Naive thymus-derived CD8-positive, alpha-beta T cell (primary cell): ENCODE data around the gene KIFC3. TPM values are rescaled to one million over a fixed set of nuclear protein-coding genes. Genes with fewer than 3 reads are reported as not detected.

ENCODE experiments used
- ATAC-seq, 2 donors: fragments of 150-1000 bp; cut with Tn5 transposase in 1 of 2; sonication (Bioruptor Pico), chemical (Tn5 transposase) in 1 of 2; 1 replicate in 1 of 2; 2 replicates in 1 of 2; pipeline ENCODE4 v1.10.0; 2021; ENCODE audit warnings: mild to moderate bottlenecking in 2 of 2, moderate library complexity in 2 of 2
- POLR2A ChIA-PET: fragments of 350-600 bp; sonication (Branson Sonifier 250); formaldehyde crosslinking; loops from one replicate; lab custom pipeline; 2021; ENCODE audit warnings: antibody characterized with exemption; lab: Charles Lee
- DNase-seq, 10 donors: peaks; one replicate each; pipeline versions ENCODE4 v3.0.0 to v3.0.0-alpha.2; 2020 to 2022
- H3K27ac Mint-ChIP-seq, 10 donors: one replicate each; pipeline ENCODE4 v1.8.0; 2020 to 2022; ENCODE audit warnings: mild to moderate bottlenecking in 10 of 10, mixed read lengths in 10 of 10, moderate library complexity in 4 of 10, inconsistent platforms in 1 of 10
- H3K27me3 Mint-ChIP-seq, 5 donors: one replicate each; pipeline ENCODE4 v1.8.0; 2021 to 2022; ENCODE audit warnings: mixed read lengths in 5 of 5
- H3K36me3 Mint-ChIP-seq, 3 donors: one replicate each; pipeline ENCODE4 v1.8.0; 2020 to 2022; ENCODE audit warnings: mixed read lengths in 3 of 3, mild to moderate bottlenecking in 2 of 3, inconsistent platforms in 1 of 3
- H3K4me1 Mint-ChIP-seq, 4 donors: one replicate each; pipeline ENCODE4 v1.8.0; 2021 to 2022; ENCODE audit warnings: mixed read lengths in 4 of 4
- H3K4me3 Mint-ChIP-seq, 10 donors: one replicate each; pipeline ENCODE4 v1.8.0; 2020 to 2022; ENCODE audit warnings: mild to moderate bottlenecking in 10 of 10, mixed read lengths in 10 of 10, moderate library complexity in 6 of 10, inconsistent platforms in 1 of 10
- H3K9me3 Mint-ChIP-seq, 9 donors: one replicate each; pipeline ENCODE4 v1.8.0; 2020 to 2022; ENCODE audit warnings: mixed read lengths in 9 of 9, mild to moderate bottlenecking in 3 of 9, inconsistent platforms in 1 of 9, moderate library complexity in 1 of 9
- polyA plus RNA-seq, 3 donors: library from polyadenylated mRNA; unstranded; fragments of 300-500 nt; fragmentation: Illumina TruSeq; gene quantifications; one replicate each; pipeline ENCODE4 v1.2.3, GENCODE V29; 2021
- total RNA-seq, 8 experiments: library from RNA in 2 of 8; stranded (reverse) in 2 of 8; gene quantifications; one replicate each; pipeline ENCODE4 v1.2.3 and lab custom pipeline; 2021 to 2026

The KIFC3 gene
- total and polyA plus RNA-seq, 5 experiments from 2014 or later = 0.23 to 0.44 (median 0.36) TPM; not detected in 2

GRCh38 chr16:57755726-57756423, 46.4 kb downstream of the KIFC3 start:
- DNase-seq (peak in 1 of 10 donors; percentile 57), ATAC-seq (no peak)
- H3K9me3 Mint-ChIP-seq = no peaks in the 10 kb centered on the region
- no peak overlapping the region for H3K4me3 Mint-ChIP-seq
- POLR2A ChIA-PET = no interaction called here
- no peaks in the 10 kb centered on the region for H3K27me3 Mint-ChIP-seq
- peak overlapping the region in 1 of 10 donors; percentile 22 for H3K27ac Mint-ChIP-seq
- peaks cover 0 to 14% (median 4%) of the 10 kb centered on the region in 3 donors for H3K36me3 Mint-ChIP-seq
- H3K4me1 Mint-ChIP-seq = peaks cover 0 to 8% (median 1%) of the 10 kb centered on the region in 4 donors

GRCh38 chr16:57755061-57755684, 47.1 kb downstream of the KIFC3 start:
- H3K27me3 Mint-ChIP-seq = no peaks in the 10 kb centered on the region
- peaks cover 0 to 17% (median 4%) of the 10 kb centered on the region in 3 donors for H3K36me3 Mint-ChIP-seq
- DNase-seq = peak in 1 of 10 donors; percentile 62
- no peak overlapping the region for H3K27ac Mint-ChIP-seq
- H3K9me3 Mint-ChIP-seq = no peaks in the 10 kb centered on the region
- H3K4me1 Mint-ChIP-seq = peaks cover 0 to 8% (median 1%) of the 10 kb centered on the region in 4 donors
- POLR2A ChIA-PET = no interaction called here
- no peak for ATAC-seq
- no peak overlapping the region for H3K4me3 Mint-ChIP-seq

- no peak overlapping the region for H3K27ac Mint-ChIP-seq
- no peaks in the 10 kb centered on the region for H3K9me3 Mint-ChIP-seq
- no peaks in the 10 kb centered on the region for H3K27me3 Mint-ChIP-seq
- DNase-seq (no peak), ATAC-seq (no peak)
- peaks cover 0 to 8% (median 4%) of the 10 kb centered on the region in 4 donors for H3K4me1 Mint-ChIP-seq
- H3K4me3 Mint-ChIP-seq = no peak overlapping the region
- POLR2A ChIA-PET = no interaction called here
- peaks cover 0 to 17% (median 4%) of the 10 kb centered on the region in 3 donors for H3K36me3 Mint-ChIP-seq
Observed at GRCh38 chr16:57754354-57755060, 47.8 kb downstream of the KIFC3 start.

- ATAC-seq = no peak
- no peak for DNase-seq
- Mint-ChIP-seq H3K9me3 (no peaks in the 10 kb centered on the region), H3K36me3 (peaks cover 0 to 20% (median 4%) of the 10 kb centered on the region in 3 donors), H3K4me1 (peaks cover 0 to 8% (median 4%) of the 10 kb centered on the region in 4 donors), H3K27ac (no peak overlapping the region), H3K4me3 (no peak overlapping the region), H3K27me3 (no peaks in the 10 kb centered on the region)
- POLR2A ChIA-PET = no interaction called here
Observed at GRCh38 chr16:57753448-57754353, 48.6 kb downstream of the KIFC3 start.

GRCh38 chr16:57752581-57753447, 49.5 kb downstream of the KIFC3 start:
- Mint-ChIP-seq H3K9me3 (no peaks in the 10 kb centered on the region), H3K27me3 (no peaks in the 10 kb centered on the region), H3K36me3 (peaks cover 0 to 20% (median 4%) of the 10 kb centered on the region in 3 donors), H3K27ac (no peak overlapping the region), H3K4me3 (no peak overlapping the region), H3K4me1 (peaks cover 0 to 8% (median 4%) of the 10 kb centered on the region in 4 donors)
- POLR2A ChIA-PET = no interaction called here
- ATAC-seq = no peak
- DNase-seq = no peak

GRCh38 chr16:57752203-57752580, 50.1 kb downstream of the KIFC3 start:
- POLR2A ChIA-PET = interaction anchor here (1.4 kb wide), 1 partner anchor 17 kb away, joined by 5 read pairs; the partner anchor contains the start of gene KATNB1
- H3K4me3 Mint-ChIP-seq = no peak overlapping the region
- peaks cover 0 to 21% (median 4%) of the 10 kb centered on the region in 3 donors for H3K36me3 Mint-ChIP-seq
- H3K27ac Mint-ChIP-seq = no peak overlapping the region
- no peak for DNase-seq
- ATAC-seq = no peak
- no peaks in the 10 kb centered on the region for H3K27me3 Mint-ChIP-seq
- no peaks in the 10 kb centered on the region for H3K9me3 Mint-ChIP-seq
- peaks cover 0 to 8% (median 3%) of the 10 kb centered on the region in 4 donors for H3K4me1 Mint-ChIP-seq

- no peak overlapping the region for H3K27ac Mint-ChIP-seq
- no peak for DNase-seq
Observed at GRCh38 chr16:57751539-57752202, 50.6 kb downstream of the KIFC3 start.

GRCh38 chr16:57750796-57751538, 51.3 kb downstream of the KIFC3 start:
- DNase-seq = no peak
- H3K9me3 Mint-ChIP-seq = no peaks in the 10 kb centered on the region
- no peak overlapping the region for H3K4me3 Mint-ChIP-seq
- peak overlapping the region in 1 of 10 donors; percentile 11 for H3K27ac Mint-ChIP-seq
- H3K27me3 Mint-ChIP-seq = no peaks in the 10 kb centered on the region
- H3K4me1 Mint-ChIP-seq = peaks cover 0 to 7% (median 2%) of the 10 kb centered on the region in 4 donors
- H3K36me3 Mint-ChIP-seq = peaks cover 0 to 22% (median 4%) of the 10 kb centered on the region in 3 donors
- no peak for ATAC-seq
- POLR2A ChIA-PET = interaction anchor here (1.4 kb wide), 1 partner anchor 16 kb away, joined by 5 read pairs; the partner anchor contains the start of gene KATNB1

More at GRCh38 chr16:57751539-57752202, 50.6 kb downstream of the KIFC3 start:
- ATAC-seq = no peak
- Mint-ChIP-seq H3K36me3 (peaks cover 0 to 23% (median 4%) of the 10 kb centered on the region in 3 donors), H3K4me1 (peaks cover 0 to 8% (median 2%) of the 10 kb centered on the region in 4 donors), H3K4me3 (no peak overlapping the region), H3K27me3 (no peaks in the 10 kb centered on the region), H3K9me3 (no peaks in the 10 kb centered on the region)
- POLR2A ChIA-PET = interaction anchor here (1.4 kb wide), 1 partner anchor 16 kb away, joined by 5 read pairs; the partner anchor contains the start of gene KATNB1

- Mint-ChIP-seq H3K9me3 (no peaks in the 10 kb centered on the region), H3K4me1 (peaks cover 0 to 7% (median 2%) of the 10 kb centered on the region in 4 donors), H3K27ac (peak overlapping the region in 4 of 10 donors; percentile 33 to 67 (median 54)), H3K4me3 (peak overlapping the region in 1 of 10 donors; percentile 40), H3K36me3 (peaks cover 0 to 27% (median 4%) of the 10 kb centered on the region in 3 donors), H3K27me3 (no peaks in the 10 kb centered on the region)
- POLR2A ChIA-PET = no interaction called here
- ATAC-seq (no peak), DNase-seq (no peak)
Observed at GRCh38 chr16:57749856-57750452, 52.3 kb downstream of the KIFC3 start.

- no peak overlapping the region for H3K4me3 Mint-ChIP-seq
- no peak overlapping the region for H3K27ac Mint-ChIP-seq
- ATAC-seq (no peak), DNase-seq (no peak)
- POLR2A ChIA-PET = no interaction called here
- no peaks in the 10 kb centered on the region for H3K27me3 Mint-ChIP-seq
- peaks cover 0 to 7% (median 2%) of the 10 kb centered on the region in 4 donors for H3K4me1 Mint-ChIP-seq
- H3K36me3 Mint-ChIP-seq = peaks cover 0 to 32% (median 4%) of the 10 kb centered on the region in 3 donors
- no peaks in the 10 kb centered on the region for H3K9me3 Mint-ChIP-seq
Observed at GRCh38 chr16:57749101-57749692, 53.1 kb downstream of the KIFC3 start.
